Activated T-cell treated with anti-CD3 and anti-CD28 coated beads, Interleukin-2, amount 50 U/mL, for 72 hours (primary cell): ENCODE measurements around the gene SNAPC2. TPM values are rescaled to one million over a fixed set of nuclear protein-coding genes. Genes with fewer than 3 reads are reported as not detected.
A peak's percentile ranks its signal among the peaks of the same experiment; 100 is the strongest.
"Not testable (repeated sequence)": the region's sequence is repeated elsewhere in the genome, so short reads cannot be mapped to it uniquely, and the experiment has no call there.

ENCODE experiments used
- ATAC-seq, 2 donors: fragments of 150-1000 bp; cut with Tn5 transposase; replicated peaks in 1 of 2; 2 replicates each; pipeline ENCODE4 v1.10.0; 2021; ENCODE audit warnings: moderate library complexity in 2 of 2, mild to moderate bottlenecking in 1 of 2
- DNase-seq, 2 donors: peaks; one replicate each; pipeline ENCODE4 v3.0.0; 2021 to 2022; ENCODE audit warnings: mixed read lengths in 1 of 2
- H3K27ac Mint-ChIP-seq: one replicate; pipeline ENCODE4 v1.8.0; 2022; ENCODE audit warnings: mild to moderate bottlenecking, moderate library complexity, mixed read lengths
- H3K27me3 Mint-ChIP-seq: one replicate; pipeline ENCODE4 v1.8.0; 2022; ENCODE audit warnings: low read depth, mixed read lengths
- H3K36me3 Mint-ChIP-seq, 2 donors: one replicate each; pipeline ENCODE4 v1.8.0; 2022; ENCODE audit warnings: mixed read lengths in 2 of 2, mild to moderate bottlenecking in 1 of 2; ENCODE audit not compliant: insufficient read depth in 2 of 2
- H3K4me1 Mint-ChIP-seq: one replicate; pipeline ENCODE4 v1.8.0; 2022; ENCODE audit warnings: low read depth, mixed read lengths
- H3K4me3 Mint-ChIP-seq, 2 donors: one replicate each; pipeline ENCODE4 v1.8.0; 2022; ENCODE audit warnings: mild to moderate bottlenecking in 2 of 2, mixed read lengths in 2 of 2, moderate library complexity in 2 of 2
- H3K9me3 Mint-ChIP-seq, 2 donors: one replicate each; pipeline ENCODE4 v1.8.0; 2022; ENCODE audit warnings: mixed read lengths in 2 of 2
- total RNA-seq, 2 donors: library from RNA; stranded (reverse); gene quantifications; one replicate each; pipeline ENCODE4 v1.2.3, GENCODE V29; 2022

Gene SNAPC2
- total RNA-seq, 2 donors from 2014 or later = 23.7 to 25.5 TPM

DNA sequence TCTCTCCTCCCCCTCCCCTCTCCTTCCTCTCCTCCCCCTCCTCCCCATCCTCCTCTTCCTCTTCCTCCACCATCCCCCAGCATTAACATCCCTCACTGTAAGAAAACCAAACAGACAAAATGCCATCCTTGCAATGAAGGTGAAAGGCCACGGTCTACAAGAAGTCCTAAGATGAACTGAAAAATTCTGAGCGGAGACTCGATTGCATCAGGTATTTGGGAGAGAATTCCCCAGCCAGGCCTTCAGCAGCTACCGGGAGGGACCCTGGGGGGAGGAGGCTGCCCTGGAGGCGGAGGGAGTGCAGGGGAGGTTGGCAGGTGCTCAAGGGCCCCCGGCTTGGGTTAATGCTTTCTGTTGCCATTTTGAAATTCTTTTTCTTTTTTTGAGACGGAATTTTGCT is 33.4 kb downstream of the SNAPC2 start:
- H3K36me3 Mint-ChIP-seq = no peaks in the 10 kb centered on the region
- no peak for ATAC-seq
- H3K4me3 Mint-ChIP-seq = no peak overlapping the region
- no peaks in the 10 kb centered on the region for H3K27me3 Mint-ChIP-seq
- no peak overlapping the region for H3K27ac Mint-ChIP-seq
- DNase-seq = no peak
- H3K9me3 Mint-ChIP-seq = no peaks in the 10 kb centered on the region
- H3K4me1 Mint-ChIP-seq = peaks cover 4% of the 10 kb centered on the region

DNA sequence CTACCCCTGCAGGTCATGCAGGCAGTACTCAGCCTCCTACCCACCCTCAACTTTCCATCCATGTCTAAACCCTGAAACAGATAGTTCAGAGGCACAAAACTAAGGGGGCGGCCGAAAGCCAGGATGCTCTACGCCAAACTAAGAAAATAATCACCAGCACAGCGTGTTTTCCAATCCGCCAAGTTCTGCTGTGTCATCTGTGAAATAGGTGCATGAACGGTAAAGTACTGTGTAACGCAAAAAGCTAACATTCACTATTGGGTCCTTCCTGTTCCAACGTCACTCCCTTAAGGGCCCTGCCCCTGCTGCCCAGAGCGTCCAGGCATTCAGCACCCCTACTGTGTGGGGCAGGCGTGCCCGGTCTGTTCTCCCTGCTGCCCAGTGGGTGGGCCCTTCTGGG is 35.6 kb downstream of the SNAPC2 start:
- no peak for ATAC-seq
- no peaks in the 10 kb centered on the region for H3K27me3 Mint-ChIP-seq

GRCh38 chr19:7959211-7959610 is 39.1 kb downstream of the SNAPC2 start:
- ATAC-seq = no peak
- Mint-ChIP-seq H3K4me1 (peaks cover 4% of the 10 kb centered on the region), H3K9me3 (no peaks in the 10 kb centered on the region), H3K36me3 (peaks cover 0 to 6% of the 10 kb centered on the region in 2 donors), H3K27me3 (no peaks in the 10 kb centered on the region), H3K4me3 (no peak overlapping the region), H3K27ac (no peak overlapping the region)
- DNase-seq = no peak

More for the DNA sequence above, 35.6 kb downstream of the SNAPC2 start:
- DNase-seq = no peak
- no peak overlapping the region for H3K27ac Mint-ChIP-seq
- peaks cover 4% of the 10 kb centered on the region for H3K4me1 Mint-ChIP-seq
- H3K36me3 Mint-ChIP-seq = no peaks in the 10 kb centered on the region
- H3K9me3 Mint-ChIP-seq = no peaks in the 10 kb centered on the region
- H3K4me3 Mint-ChIP-seq = no peak overlapping the region

DNA sequence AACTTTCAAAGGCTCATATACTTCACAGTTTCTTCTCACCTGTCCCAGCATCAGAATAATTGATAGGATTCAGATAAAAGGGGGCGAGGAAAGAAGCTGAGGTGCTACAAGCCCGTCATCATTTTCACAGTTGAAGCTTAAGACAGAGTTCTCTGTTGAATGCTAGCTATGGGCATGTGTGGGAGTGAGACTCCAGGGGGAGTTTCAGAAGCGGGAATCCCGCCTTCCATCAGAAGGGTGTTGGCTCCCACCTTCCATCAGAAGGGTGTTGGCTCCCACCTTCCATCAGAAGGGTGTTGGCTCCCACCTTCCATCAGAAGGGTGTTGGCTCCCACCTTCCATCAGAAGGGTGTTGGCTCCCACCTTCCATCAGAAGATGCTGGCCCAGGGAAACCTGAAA is 40.9 kb downstream of the SNAPC2 start:
- H3K27ac Mint-ChIP-seq, H3K36me3 Mint-ChIP-seq, ATAC-seq, H3K4me3 Mint-ChIP-seq, H3K9me3 Mint-ChIP-seq, H3K27me3 Mint-ChIP-seq, DNase-seq, H3K4me1 Mint-ChIP-seq: not testable (repeated sequence)

DNA sequence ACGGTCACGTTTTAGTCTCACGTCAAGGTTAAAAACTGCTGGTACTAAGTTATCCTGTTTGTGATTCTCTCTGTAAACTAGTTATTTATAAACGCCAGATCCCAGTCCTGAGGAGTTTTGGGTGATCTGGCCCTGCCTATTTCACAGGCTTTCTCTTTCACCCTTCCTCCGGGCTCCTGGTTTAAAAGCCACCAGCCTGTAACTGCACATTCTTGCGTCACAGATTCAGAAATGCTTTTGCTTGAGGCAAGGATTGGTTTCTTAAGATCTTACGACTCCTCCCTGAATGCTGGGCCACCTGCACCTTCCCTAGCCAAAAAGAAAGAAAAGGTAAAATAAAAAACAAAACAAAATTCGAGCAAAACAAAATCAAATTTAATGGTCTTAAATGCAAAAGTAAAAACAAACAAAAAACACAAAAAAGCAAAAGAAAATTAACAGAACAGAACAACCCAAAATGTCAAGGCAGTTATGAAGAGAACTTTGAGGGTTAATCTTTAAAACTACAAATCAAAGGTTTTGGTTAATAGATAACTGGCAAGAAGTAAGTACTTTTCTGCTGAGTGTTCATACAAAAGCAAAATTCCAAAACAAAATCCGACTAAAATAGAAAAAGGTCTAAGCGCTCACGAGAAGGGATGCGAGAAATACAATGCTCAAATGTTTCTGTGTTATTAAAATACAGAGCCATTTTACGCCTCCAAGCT is 41.9 kb downstream of the SNAPC2 start:
- Mint-ChIP-seq H3K27me3 (no peaks in the 10 kb centered on the region), H3K36me3 (peaks cover 3 to 9% of the 10 kb centered on the region in 2 donors)

DNA sequence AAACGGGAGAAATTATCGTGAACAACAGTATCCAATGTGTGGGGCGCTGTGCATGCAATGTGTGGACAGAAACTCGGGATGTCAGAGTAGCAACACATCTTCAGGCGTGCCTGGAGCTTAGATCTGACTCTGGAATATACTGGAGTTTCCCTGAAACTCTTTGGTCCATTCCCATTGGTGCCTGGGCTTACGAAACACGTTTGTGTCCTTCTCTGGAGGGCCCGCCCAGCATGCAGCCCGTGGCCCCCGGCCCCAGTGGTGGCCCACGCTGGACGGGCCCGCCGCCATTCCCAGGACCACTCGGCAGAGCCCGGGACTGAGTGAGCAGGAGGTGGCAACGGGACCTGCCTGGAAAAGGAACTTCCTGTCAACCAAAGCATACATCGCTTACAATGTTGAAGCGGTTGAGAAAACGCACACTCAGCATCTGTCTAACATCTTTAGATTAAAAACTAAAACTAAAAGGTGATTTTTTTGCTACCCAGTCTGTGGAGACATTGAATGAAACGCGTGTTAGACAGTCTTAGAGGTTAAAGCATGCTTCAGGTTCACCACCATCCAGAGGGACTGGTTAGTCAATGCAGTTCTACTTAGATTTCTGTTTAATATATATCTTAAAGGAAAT is 42.6 kb downstream of the SNAPC2 start:
- Mint-ChIP-seq H3K9me3 (no peaks in the 10 kb centered on the region), H3K4me1 (no peaks in the 10 kb centered on the region), H3K36me3 (peaks cover 3 to 9% of the 10 kb centered on the region in 2 donors), H3K27ac (no peak overlapping the region), H3K4me3 (no peak overlapping the region), H3K27me3 (no peaks in the 10 kb centered on the region)
- DNase-seq = no peak
- no peak for ATAC-seq

More for the DNA sequence above, 41.9 kb downstream of the SNAPC2 start:
- no peak overlapping the region for H3K4me3 Mint-ChIP-seq
- no peak overlapping the region for H3K27ac Mint-ChIP-seq
- H3K4me1 Mint-ChIP-seq = peaks cover 1% of the 10 kb centered on the region
- no peak for ATAC-seq
- H3K9me3 Mint-ChIP-seq = no peaks in the 10 kb centered on the region
- no peak for DNase-seq

GRCh38 chr19:7963566-7963965 is 43.4 kb downstream of the SNAPC2 start:
- H3K9me3 Mint-ChIP-seq = no peaks in the 10 kb centered on the region
- no peaks in the 10 kb centered on the region for H3K27me3 Mint-ChIP-seq
- H3K4me1 Mint-ChIP-seq = no peaks in the 10 kb centered on the region
- no peak overlapping the region for H3K27ac Mint-ChIP-seq
- DNase-seq = no peak
- peaks cover 3 to 9% of the 10 kb centered on the region in 2 donors for H3K36me3 Mint-ChIP-seq
- no peak overlapping the region for H3K4me3 Mint-ChIP-seq
- no peak for ATAC-seq

DNA sequence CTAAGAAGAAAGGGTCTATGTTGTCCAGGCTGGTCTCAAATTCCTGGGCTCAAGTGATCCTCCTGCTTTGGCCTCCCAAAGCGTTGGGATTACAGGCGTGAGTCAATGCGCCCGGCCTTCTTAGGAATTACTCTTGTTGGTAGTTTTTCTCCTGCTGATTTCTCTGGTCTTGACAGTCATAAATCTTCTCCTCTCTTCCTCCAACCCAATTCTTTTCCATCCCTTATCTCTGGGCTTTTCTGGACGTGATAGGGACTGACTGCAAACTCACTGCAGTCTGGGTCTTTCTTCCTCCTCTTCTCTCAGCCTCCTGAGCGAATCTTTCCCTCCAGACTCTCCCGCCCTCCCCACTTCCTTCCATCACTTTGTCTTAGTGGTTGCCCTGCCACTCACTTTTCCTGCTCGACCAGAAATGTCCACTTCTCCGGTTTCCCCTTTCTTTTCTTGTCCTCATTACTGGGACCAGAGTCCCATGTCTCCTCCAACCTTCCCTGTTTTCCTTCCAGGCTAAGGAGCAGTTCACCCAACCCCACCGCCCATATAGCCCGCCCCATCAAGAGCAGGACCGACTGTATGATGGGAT is 45.2 kb downstream of the SNAPC2 start:
- no peaks in the 10 kb centered on the region for H3K27me3 Mint-ChIP-seq
- no peaks in the 10 kb centered on the region for H3K9me3 Mint-ChIP-seq
- H3K36me3 Mint-ChIP-seq = peaks cover 3 to 9% of the 10 kb centered on the region in 2 donors
- peak overlapping the region; percentile 5 for H3K27ac Mint-ChIP-seq
- no peak overlapping the region for H3K4me3 Mint-ChIP-seq
- no peak for DNase-seq
- H3K4me1 Mint-ChIP-seq = no peaks in the 10 kb centered on the region
- ATAC-seq = no peak

GRCh38 chr19:7965921-7966665 is 46.0 kb downstream of the SNAPC2 start:
- Mint-ChIP-seq H3K36me3 (peaks cover 3 to 9% of the 10 kb centered on the region in 2 donors), H3K27me3 (no peaks in the 10 kb centered on the region), H3K4me3 (no peak overlapping the region), H3K4me1 (no peaks in the 10 kb centered on the region), H3K9me3 (no peaks in the 10 kb centered on the region), H3K27ac (no peak overlapping the region)
- DNase-seq = no peak
- ATAC-seq = no peak

- DNase-seq = no peak
- ATAC-seq = no peak
- peaks cover 3 to 5% of the 10 kb centered on the region in 2 donors for H3K36me3 Mint-ChIP-seq
- no peaks in the 10 kb centered on the region for H3K4me1 Mint-ChIP-seq
- no peaks in the 10 kb centered on the region for H3K27me3 Mint-ChIP-seq
- H3K9me3 Mint-ChIP-seq = no peaks in the 10 kb centered on the region
- no peak overlapping the region for H3K27ac Mint-ChIP-seq
- no peak overlapping the region for H3K4me3 Mint-ChIP-seq
These were observed 48.1 kb downstream of the SNAPC2 start for GRCh38 chr19:7968008-7968795.

- ATAC-seq (no peak), DNase-seq (no peak)
- Mint-ChIP-seq H3K36me3 (peaks cover 3 to 9% of the 10 kb centered on the region in 2 donors), H3K4me1 (no peaks in the 10 kb centered on the region), H3K9me3 (no peaks in the 10 kb centered on the region), H3K27me3 (no peaks in the 10 kb centered on the region), H3K4me3 (no peak overlapping the region), H3K27ac (no peak overlapping the region)
These were observed 48.8 kb downstream of the SNAPC2 start for GRCh38 chr19:7968796-7969554.

- no peak overlapping the region for H3K27ac Mint-ChIP-seq
- no peaks in the 10 kb centered on the region for H3K4me1 Mint-ChIP-seq
- no peak overlapping the region for H3K4me3 Mint-ChIP-seq
- no peak for ATAC-seq
- peaks cover 3 to 11% of the 10 kb centered on the region in 2 donors for H3K36me3 Mint-ChIP-seq
- no peak for DNase-seq
- H3K9me3 Mint-ChIP-seq = no peaks in the 10 kb centered on the region
- no peaks in the 10 kb centered on the region for H3K27me3 Mint-ChIP-seq
These were observed 49.4 kb downstream of the SNAPC2 start for GRCh38 chr19:7969555-7969939.
